ENCODE measurements around the gene CHRDL1. TPM values are rescaled to one million over a fixed set of nuclear protein-coding genes. Genes with fewer than 3 reads are reported as not detected.

Gene CHRDL1
- total RNA-seq, 1 donor from 2014 or later = 6.9 TPM

DNA sequence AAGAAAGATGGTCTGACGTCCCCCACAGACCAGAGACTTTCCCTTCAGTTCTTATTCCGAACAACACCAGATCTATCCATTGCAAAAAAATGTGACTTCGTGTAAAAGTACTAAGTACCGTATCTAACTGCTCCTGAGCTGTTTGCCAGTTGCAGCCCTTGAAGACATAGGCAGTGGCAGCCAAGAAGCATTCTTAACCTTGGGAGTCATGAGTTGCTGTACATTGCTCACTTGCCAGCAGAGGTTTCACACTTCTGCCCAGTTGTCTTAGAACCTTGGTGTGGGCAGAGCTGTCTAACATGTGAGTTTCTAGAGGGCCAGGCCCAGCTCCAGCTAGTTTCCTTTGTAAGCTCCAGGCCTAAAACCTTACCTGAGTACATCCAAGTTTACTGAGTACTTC is 10.5 kb upstream of the CHRDL1 start:
- Mint-ChIP-seq H3K4me1 (peaks cover 10% of the 10 kb centered on the region), H3K27ac (no peak overlapping the region), H3K27me3 (ENCODE audit: low read depth) (peaks cover 28% of the 10 kb centered on the region), H3K36me3 (no peaks in the 10 kb centered on the region), H3K9me3 (no peaks in the 10 kb centered on the region), H3K4me3 (no peak overlapping the region)
- no peak for DNase-seq (ENCODE audit: low spot score in 2 of 2, unreplicated experiment in 2 of 2)
- TF ChIP-seq, protein P1, sequence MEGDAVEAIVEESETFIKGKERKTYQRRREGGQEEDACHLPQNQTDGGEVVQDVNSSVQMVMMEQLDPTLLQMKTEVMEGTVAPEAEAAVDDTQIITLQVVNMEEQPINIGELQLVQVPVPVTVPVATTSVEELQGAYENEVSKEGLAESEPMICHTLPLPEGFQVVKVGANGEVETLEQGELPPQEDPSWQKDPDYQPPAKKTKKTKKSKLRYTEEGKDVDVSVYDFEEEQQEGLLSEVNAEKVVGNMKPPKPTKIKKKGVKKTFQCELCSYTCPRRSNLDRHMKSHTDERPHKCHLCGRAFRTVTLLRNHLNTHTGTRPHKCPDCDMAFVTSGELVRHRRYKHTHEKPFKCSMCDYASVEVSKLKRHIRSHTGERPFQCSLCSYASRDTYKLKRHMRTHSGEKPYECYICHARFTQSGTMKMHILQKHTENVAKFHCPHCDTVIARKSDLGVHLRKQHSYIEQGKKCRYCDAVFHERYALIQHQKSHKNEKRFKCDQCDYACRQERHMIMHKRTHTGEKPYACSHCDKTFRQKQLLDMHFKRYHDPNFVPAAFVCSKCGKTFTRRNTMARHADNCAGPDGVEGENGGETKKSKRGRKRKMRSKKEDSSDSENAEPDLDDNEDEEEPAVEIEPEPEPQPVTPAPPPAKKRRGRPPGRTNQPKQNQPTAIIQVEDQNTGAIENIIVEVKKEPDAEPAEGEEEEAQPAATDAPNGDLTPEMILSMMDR (IDR thresholded peaks at IDR 0.05; ENCODE audit: unreplicated experiment) = no peak

DNA sequence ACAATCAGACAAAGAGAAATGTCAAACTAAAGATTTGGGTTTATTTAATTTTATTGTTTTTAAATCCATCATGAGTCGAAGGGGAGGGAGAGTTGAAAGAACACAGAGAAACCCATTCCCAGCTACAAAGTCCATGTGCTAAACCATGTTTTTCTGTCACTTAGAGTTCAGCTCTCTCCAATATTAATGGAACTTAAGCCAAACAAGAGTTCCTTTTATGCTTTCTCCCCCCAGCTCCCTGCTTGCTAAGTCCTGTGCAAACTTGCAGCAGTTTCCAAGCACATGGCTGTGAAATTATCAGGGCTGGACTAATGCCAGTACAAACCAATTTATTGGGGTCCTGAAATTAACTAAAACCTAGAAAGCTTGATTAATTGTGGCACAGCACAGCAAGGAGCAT is 9.7 kb upstream of the CHRDL1 start:
- no peak overlapping the region for H3K4me3 Mint-ChIP-seq
- no peak overlapping the region for H3K27ac Mint-ChIP-seq
- H3K9me3 Mint-ChIP-seq = no peaks in the 10 kb centered on the region
- TF ChIP-seq, protein P1 (IDR thresholded peaks at IDR 0.05; ENCODE audit: unreplicated experiment) = no peak
- peaks cover 10% of the 10 kb centered on the region for H3K4me1 Mint-ChIP-seq
- H3K27me3 Mint-ChIP-seq (ENCODE audit: low read depth) = peaks cover 28% of the 10 kb centered on the region
- H3K36me3 Mint-ChIP-seq = no peaks in the 10 kb centered on the region
- DNase-seq (ENCODE audit: low spot score in 2 of 2, unreplicated experiment in 2 of 2) = no peak

DNA sequence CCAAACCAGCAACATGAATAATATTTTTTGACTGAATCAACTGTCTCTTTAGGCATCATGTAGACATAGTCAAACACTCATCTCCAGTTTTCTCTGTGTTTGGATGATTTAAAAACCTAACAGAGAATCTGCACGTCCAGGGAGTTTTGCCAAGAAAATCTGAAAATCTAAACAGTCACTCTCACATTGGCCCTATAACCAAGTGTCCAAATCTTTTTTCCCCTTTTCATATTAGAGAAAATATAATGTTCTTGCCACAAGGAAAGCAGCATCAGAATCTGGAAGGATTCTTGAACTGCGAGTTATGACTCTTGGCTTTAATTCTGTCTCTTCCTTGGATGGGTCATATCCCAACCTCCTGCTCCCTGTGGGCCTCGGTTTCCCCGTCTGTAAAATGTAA is 8.8 kb upstream of the CHRDL1 start:
- H3K36me3 Mint-ChIP-seq = no peaks in the 10 kb centered on the region
- no peak for DNase-seq (ENCODE audit: low spot score in 2 of 2, unreplicated experiment in 2 of 2)
- H3K4me3 Mint-ChIP-seq = no peak overlapping the region
- H3K4me1 Mint-ChIP-seq = peaks cover 10% of the 10 kb centered on the region
- H3K9me3 Mint-ChIP-seq = no peaks in the 10 kb centered on the region
- peaks cover 28% of the 10 kb centered on the region for H3K27me3 Mint-ChIP-seq (ENCODE audit: low read depth)
- TF ChIP-seq, protein P1 (IDR thresholded peaks at IDR 0.05; ENCODE audit: unreplicated experiment) = no peak
- H3K27ac Mint-ChIP-seq = no peak overlapping the region

DNA sequence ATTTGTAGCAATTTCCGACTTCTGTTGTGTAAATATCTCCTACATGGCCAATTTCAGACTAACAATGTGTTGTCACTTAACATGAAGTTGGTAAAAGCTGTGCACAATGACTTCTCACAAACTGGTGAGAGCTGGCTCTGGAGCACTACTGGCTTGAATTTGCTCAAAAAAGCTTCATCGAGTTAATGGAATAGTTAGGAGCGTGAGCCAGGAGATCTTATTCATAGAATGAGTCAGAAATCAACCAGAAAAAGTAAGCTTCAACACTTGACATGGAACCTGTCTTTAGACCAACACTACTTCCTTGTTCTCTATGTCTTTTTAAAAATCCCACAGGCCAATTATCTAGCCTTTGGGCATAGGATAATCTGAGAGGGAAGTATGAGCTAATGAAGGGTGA is 7.9 kb upstream of the CHRDL1 start:
- Mint-ChIP-seq H3K4me1 (peaks cover 10% of the 10 kb centered on the region), H3K4me3 (no peak overlapping the region), H3K27ac (no peak overlapping the region), H3K36me3 (no peaks in the 10 kb centered on the region), H3K9me3 (no peaks in the 10 kb centered on the region), H3K27me3 (ENCODE audit: low read depth) (peaks cover 21% of the 10 kb centered on the region)
- DNase-seq (ENCODE audit: low spot score in 2 of 2, unreplicated experiment in 2 of 2) = no peak
- TF ChIP-seq, protein P1 (IDR thresholded peaks at IDR 0.05; ENCODE audit: unreplicated experiment) = no peak

DNA sequence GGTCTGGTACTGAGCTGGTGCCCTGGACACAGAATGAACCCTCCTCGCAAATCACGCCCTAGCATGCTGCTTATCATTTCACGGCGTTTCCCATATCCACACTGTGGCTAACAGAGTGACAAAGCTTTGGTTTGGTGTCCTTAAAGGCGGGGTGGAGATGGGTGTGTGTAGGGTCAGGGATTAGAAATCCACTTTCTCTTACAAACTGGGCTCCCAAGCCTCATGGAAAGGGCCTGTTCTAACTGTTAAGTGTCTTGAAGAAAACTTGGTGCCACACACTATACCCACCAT is 735 bp upstream of the CHRDL1 start:
- Mint-ChIP-seq H3K27me3 (ENCODE audit: low read depth) (peaks cover 62% of the 10 kb centered on the region), H3K4me3 (peak overlapping the region; percentile 81), H3K4me1 (peaks cover 8% of the 10 kb centered on the region), H3K9me3 (no peaks in the 10 kb centered on the region), H3K36me3 (no peaks in the 10 kb centered on the region), H3K27ac (no peak overlapping the region)
- TF ChIP-seq, protein P1 (IDR thresholded peaks at IDR 0.05; ENCODE audit: unreplicated experiment) = no peak
- DNase-seq (ENCODE audit: low spot score in 2 of 2, unreplicated experiment in 2 of 2) = no peak

DNA sequence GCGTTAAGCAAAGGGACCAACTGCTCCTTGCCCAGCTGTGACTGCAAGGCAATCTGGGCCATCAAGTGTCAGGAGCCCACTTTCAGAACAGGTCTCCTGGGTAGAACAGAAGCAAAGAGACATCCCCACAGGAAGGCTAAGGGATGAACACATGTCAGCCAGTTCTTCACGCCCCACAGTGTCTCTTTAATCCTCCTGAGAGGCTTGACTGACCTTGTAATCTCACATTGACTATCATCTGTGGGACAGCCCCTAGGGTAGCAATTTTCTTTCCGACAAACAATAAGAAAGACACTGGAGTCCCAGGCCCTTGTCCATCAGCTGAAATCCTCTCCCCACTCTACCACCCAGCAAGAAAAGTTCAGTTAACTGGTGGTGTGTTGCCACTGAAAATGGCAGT is 1.0 kb downstream of the CHRDL1 start:
- Mint-ChIP-seq H3K4me3 (peak overlapping the region; percentile 4), H3K27me3 (ENCODE audit: low read depth) (peaks cover 71% of the 10 kb centered on the region), H3K4me1 (peaks cover 8% of the 10 kb centered on the region)

More for the DNA sequence above, 1.0 kb downstream of the CHRDL1 start:
- DNase-seq (ENCODE audit: low spot score in 2 of 2, unreplicated experiment in 2 of 2) = no peak
- TF ChIP-seq, protein P1 (IDR thresholded peaks at IDR 0.05; ENCODE audit: unreplicated experiment) = no peak
- Mint-ChIP-seq H3K36me3 (no peaks in the 10 kb centered on the region), H3K27ac (no peak overlapping the region), H3K9me3 (no peaks in the 10 kb centered on the region)

All from mesothelial cell of epicardium (in vitro differentiated cells).